Activated T-cell treated with anti-CD3 and anti-CD28 coated beads, Interleukin-2, amount 50 U/mL, for 72 hours (primary cell): ENCODE measurements around the gene POLA1. TPM values are rescaled to one million over a fixed set of nuclear protein-coding genes. Genes with fewer than 3 reads are reported as not detected.

Experiments used
- ATAC-seq, 2 donors: fragments of 150-1000 bp; cut with Tn5 transposase; replicated peaks in 1 of 2; 2 replicates each; pipeline ENCODE4 v1.10.0; 2021; ENCODE audit warnings: moderate library complexity in 2 of 2, mild to moderate bottlenecking in 1 of 2
- DNase-seq, 2 donors: peaks; one replicate each; pipeline ENCODE4 v3.0.0; 2021 to 2022; ENCODE audit warnings: mixed read lengths in 1 of 2
- H3K27ac Mint-ChIP-seq: one replicate; pipeline ENCODE4 v1.8.0; 2022; ENCODE audit warnings: mild to moderate bottlenecking, moderate library complexity, mixed read lengths
- H3K27me3 Mint-ChIP-seq: one replicate; pipeline ENCODE4 v1.8.0; 2022; ENCODE audit warnings: low read depth, mixed read lengths
- H3K36me3 Mint-ChIP-seq, 2 donors: one replicate each; pipeline ENCODE4 v1.8.0; 2022; ENCODE audit warnings: mixed read lengths in 2 of 2, mild to moderate bottlenecking in 1 of 2; ENCODE audit not compliant: insufficient read depth in 2 of 2
- H3K4me1 Mint-ChIP-seq: one replicate; pipeline ENCODE4 v1.8.0; 2022; ENCODE audit warnings: low read depth, mixed read lengths
- H3K4me3 Mint-ChIP-seq, 2 donors: one replicate each; pipeline ENCODE4 v1.8.0; 2022; ENCODE audit warnings: mild to moderate bottlenecking in 2 of 2, mixed read lengths in 2 of 2, moderate library complexity in 2 of 2
- H3K9me3 Mint-ChIP-seq, 2 donors: one replicate each; pipeline ENCODE4 v1.8.0; 2022; ENCODE audit warnings: mixed read lengths in 2 of 2
- total RNA-seq, 2 donors: library from RNA; stranded (reverse); gene quantifications; one replicate each; pipeline ENCODE4 v1.2.3, GENCODE V29; 2022

POLA1 gene
- total RNA-seq, 2 donors from 2014 or later: 26.7 to 29.9 TPM

DNA sequence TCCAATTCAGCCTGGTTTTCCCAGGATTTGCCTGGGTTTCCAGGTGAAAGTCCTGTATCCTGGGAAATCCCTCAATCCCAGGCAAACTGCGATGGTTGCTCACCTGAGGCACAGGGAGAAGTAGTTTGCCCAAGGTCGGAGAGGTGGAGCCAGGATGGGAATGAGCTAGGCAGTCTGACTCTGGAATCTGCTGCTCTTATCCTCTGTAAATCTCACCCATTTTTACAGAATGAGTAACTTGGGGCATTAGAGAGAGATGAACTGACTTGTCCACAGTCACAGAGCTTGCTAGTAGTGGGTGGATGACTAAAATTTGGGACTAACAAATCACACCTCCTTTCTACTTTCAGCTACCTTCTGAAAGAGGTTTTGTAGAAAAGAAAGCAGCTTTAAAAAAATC is 331.9 kb downstream of the POLA1 start:
- DNase-seq (no peak), ATAC-seq (no peak)
- H3K27ac Mint-ChIP-seq: no peak overlapping the region
- peaks cover 66% of the 10 kb centered on the region for H3K27me3 Mint-ChIP-seq
- no peak overlapping the region for H3K4me3 Mint-ChIP-seq
- H3K9me3 Mint-ChIP-seq: no peaks in the 10 kb centered on the region
- no peaks in the 10 kb centered on the region for H3K36me3 Mint-ChIP-seq
- peaks cover 9% of the 10 kb centered on the region for H3K4me1 Mint-ChIP-seq

DNA sequence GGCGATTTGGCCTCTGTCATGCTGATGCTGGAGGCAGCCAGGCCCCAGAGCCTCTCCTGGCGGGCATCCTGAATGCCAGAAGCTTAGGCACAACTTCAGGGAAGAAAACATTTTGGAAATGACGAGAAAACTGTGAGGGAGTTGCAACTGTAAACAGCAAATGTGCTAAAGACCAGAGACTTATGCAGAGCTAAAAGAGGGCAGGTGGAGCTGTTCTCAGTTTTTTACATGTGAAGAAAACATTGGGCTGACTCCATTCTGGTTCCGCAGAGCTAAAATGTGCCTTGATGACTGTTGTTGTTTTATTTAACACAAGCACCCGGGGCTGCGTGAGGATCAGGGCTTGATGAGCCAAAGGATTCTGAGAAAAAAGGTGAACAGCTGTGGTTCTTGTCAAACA is 332.9 kb downstream of the POLA1 start:
- H3K36me3 Mint-ChIP-seq: no peaks in the 10 kb centered on the region
- H3K4me3 Mint-ChIP-seq: no peak overlapping the region
- DNase-seq (no peak), ATAC-seq (no peak)
- peaks cover 59% of the 10 kb centered on the region for H3K27me3 Mint-ChIP-seq
- no peak overlapping the region for H3K27ac Mint-ChIP-seq
- no peaks in the 10 kb centered on the region for H3K9me3 Mint-ChIP-seq
- H3K4me1 Mint-ChIP-seq: peaks cover 9% of the 10 kb centered on the region

DNA sequence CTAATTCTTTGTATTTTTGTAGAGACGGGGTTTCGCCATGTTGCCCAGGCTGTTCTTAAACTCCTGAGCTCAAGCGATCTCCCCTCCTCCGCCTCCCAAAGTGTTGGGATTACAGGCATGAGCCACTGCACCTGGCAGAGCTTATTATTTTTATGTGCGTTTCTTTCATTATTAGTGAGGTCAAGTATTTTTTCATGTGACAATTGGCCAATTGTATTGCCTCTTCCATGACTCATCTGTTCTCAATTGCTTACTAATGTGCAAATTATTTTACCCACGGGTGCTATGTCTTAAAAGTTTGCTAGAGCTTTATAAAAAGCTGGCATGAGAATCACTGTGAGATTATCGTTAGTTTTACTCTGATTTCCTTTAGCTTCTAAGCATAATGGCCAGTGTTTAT is 335.0 kb downstream of the POLA1 start:
- Mint-ChIP-seq H3K27me3 (peaks cover 41% of the 10 kb centered on the region), H3K27ac (no peak overlapping the region), H3K4me1 (no peaks in the 10 kb centered on the region), H3K9me3 (no peaks in the 10 kb centered on the region), H3K4me3 (no peak overlapping the region), H3K36me3 (no peaks in the 10 kb centered on the region)
- ATAC-seq (no peak), DNase-seq (no peak)

DNA sequence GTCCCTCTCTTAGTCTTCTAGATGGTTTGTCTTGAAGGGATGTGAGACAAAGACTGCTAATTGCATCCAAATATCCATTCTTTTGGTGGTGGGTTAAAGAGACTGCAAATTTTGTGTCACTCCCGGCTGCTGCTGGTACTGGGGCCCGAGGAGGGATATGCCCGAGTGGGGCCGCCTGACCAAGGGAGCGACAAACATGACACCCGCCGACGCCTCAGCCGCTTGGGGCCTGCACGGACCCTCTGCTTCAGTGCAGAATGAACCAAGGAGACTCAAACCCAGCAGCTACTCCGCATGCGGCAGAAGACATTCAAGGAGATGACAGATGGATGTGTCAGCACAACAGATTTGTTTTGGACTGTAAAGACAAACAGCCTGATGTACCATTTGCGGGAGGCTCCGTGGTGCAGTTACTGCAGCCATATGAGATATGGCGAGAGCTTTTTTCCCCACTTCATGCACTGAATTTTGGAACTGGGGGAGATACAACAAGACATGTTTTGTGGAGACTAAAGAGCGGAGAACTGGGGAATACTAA is 335.6 kb downstream of the POLA1 start:
- no peak for ATAC-seq
- H3K4me3 Mint-ChIP-seq: no peak overlapping the region
- no peaks in the 10 kb centered on the region for H3K36me3 Mint-ChIP-seq
- H3K27me3 Mint-ChIP-seq: peaks cover 34% of the 10 kb centered on the region
- no peaks in the 10 kb centered on the region for H3K4me1 Mint-ChIP-seq
- DNase-seq: no peak
- H3K27ac Mint-ChIP-seq: no peak overlapping the region
- no peaks in the 10 kb centered on the region for H3K9me3 Mint-ChIP-seq

DNA sequence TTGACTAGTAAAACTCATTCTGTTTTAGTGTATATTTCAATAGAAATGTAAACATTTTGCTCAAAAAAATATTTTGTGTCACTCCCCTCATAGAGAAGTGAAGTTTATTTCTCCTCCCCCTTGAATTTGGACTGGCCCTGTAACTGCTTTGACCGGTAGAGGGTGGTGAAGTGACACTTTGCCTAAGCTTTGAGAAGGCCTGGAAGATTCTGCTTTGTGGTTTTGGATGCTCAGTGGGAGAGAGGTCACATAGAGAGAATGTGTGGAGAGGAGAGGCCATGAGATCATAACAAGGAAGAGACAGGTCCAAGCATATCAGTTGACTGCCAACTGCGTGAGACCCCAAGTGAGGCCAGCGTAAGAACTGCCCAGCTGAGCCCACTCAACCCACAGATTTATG is 341.2 kb downstream of the POLA1 start:
- no peaks in the 10 kb centered on the region for H3K4me1 Mint-ChIP-seq
- no peak overlapping the region for H3K4me3 Mint-ChIP-seq
- no peaks in the 10 kb centered on the region for H3K27me3 Mint-ChIP-seq
- no peak for ATAC-seq
- no peak overlapping the region for H3K27ac Mint-ChIP-seq
- DNase-seq: no peak
- H3K36me3 Mint-ChIP-seq: no peaks in the 10 kb centered on the region
- H3K9me3 Mint-ChIP-seq: no peaks in the 10 kb centered on the region

DNA sequence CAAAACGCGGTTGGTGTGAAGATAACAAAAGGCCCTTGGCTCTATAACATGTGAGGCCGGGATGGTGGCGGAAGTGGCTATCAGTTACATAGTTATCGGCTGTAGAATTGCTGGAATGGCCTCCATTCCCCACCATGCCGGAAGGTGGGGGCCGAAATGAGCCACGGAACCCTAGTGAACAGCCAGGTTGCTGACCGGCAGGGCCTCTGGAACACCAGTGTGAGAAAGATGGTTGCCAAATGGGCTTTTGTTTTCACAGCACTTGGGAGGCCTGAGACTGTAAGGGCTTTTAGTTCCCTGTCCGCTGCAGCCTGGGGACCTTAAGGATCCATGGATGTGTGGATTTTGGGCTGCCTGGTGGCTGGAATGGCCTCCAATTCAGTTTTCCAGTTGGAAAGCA is 345.3 kb downstream of the POLA1 start:
- no peaks in the 10 kb centered on the region for H3K27me3 Mint-ChIP-seq
- no peak overlapping the region for H3K27ac Mint-ChIP-seq
- ATAC-seq (no peak), DNase-seq (no peak)
- H3K4me1 Mint-ChIP-seq: no peaks in the 10 kb centered on the region
- H3K4me3 Mint-ChIP-seq: no peak overlapping the region
- no peaks in the 10 kb centered on the region for H3K9me3 Mint-ChIP-seq
- no peaks in the 10 kb centered on the region for H3K36me3 Mint-ChIP-seq

DNA sequence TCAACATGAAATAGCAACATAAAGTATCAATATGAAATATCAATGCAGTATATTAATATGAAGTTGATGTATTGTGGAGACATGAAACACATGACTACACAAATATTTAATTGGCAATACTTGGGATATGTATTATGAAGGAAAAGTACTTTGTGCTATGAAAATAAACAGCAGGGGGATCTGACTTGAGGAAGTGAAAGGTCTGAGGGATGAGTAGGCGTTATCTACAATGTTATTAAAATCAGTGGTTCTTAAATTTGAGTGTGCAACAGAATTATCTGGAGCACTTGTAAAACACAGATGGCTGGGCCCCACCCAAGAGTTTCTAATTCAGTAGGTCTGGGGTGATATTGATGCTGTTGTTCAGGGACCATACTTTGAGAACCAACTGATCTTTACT is 349.5 kb downstream of the POLA1 start:
- H3K27me3 Mint-ChIP-seq: no peaks in the 10 kb centered on the region
- H3K4me1 Mint-ChIP-seq: no peaks in the 10 kb centered on the region
- H3K36me3 Mint-ChIP-seq: no peaks in the 10 kb centered on the region
- DNase-seq (no peak), ATAC-seq (no peak)
- H3K9me3 Mint-ChIP-seq: no peaks in the 10 kb centered on the region
- H3K4me3 Mint-ChIP-seq: no peak overlapping the region
- H3K27ac Mint-ChIP-seq: no peak overlapping the region

Other genes starting within 250 kb of the POLA1 start
- gene PDK3, start 228.6 kb upstream of the POLA1 start, total RNA-seq: 10 to 100 TPM; 26.0 to 31.7 TPM
- under 1 TPM; 0.07 to 0.12 TPM for gene PCYT1B, start 46.6 kb upstream of the POLA1 start, total RNA-seq